Posterior vena cava (tissue), 2 donors: ENCODE results near the gene PCDHB3. TPM values are rescaled to one million over a fixed set of nuclear protein-coding genes. Genes with fewer than 3 reads are reported as not detected.
"Not testable (repeated sequence)": the region's sequence is repeated elsewhere in the genome, so short reads cannot be mapped to it uniquely, and the experiment has no call there.

Experiments used
- DNase-seq: peaks from one replicate; pipeline ENCODE4 v3.0.0-alpha.2; 2020; ENCODE audit warnings: low spot score
- intact Hi-C, 2 donors: fragments of 100-400 bp; cut with DNase I; formaldehyde crosslinking; loops; one replicate each; pipeline versions ENCODE4 v1.14.1 to v1.14.2; 2022 to 2023
- total RNA-seq, 2 donors: library from RNA; stranded (reverse); fragmentation: NEBNext Ultra II Directional; extraction: Animal tissue kit (Norgen Biotek cat#: 25700); gene quantifications; one replicate each; pipeline ENCODE4 v1.2.1, GENCODE V29; 2021
- donor health status: DM: yes; HTN: yes; CAD: no.
- donor health status: DM: yes; HTN: yes; CAD: no.

Gene PCDHB3
- total RNA-seq, 2 donors from 2014 or later: 1.2 to 1.3 TPM

DNA sequence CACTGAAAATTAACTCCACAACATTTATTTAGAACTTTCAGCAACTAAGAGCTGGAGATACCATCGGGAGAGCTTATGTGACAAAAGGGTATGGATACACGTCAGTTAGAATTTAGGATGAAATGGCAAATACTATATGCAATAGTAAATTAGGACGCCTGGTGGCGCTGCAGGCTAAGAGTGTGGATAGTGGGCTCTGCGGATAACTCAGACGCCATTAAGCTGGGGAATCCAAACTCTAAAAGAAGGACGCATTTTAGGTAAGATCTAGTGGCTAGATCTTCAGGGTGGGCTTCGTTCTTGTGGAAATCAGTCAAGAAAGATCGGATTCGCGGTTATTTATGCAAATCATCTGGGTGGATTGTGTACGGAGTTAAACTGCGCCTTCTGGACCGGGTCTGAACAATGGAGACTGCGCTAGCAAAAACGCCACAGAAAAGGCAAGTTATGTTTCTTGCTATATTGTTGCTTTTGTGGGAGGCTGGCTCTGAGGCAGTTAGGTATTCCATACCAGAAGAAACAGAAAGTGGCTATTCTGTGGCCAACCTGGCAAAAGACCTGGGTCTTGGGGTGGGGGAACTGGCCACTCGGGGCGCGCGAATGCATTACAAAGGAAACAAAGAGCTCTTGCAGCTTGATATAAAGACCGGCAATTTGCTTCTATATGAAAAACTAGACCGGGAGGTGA, 34.9 kb downstream of the PCDHB3 start, which contains the start of gene PCDHB5:
Gene PCDHB5, plus strand, starts transcription at position 177 of the 688 bp plus-strand sequence. Its CDS starts 229 bp downstream, at position 406.
- intact Hi-C loops: no loop called here
- DNase-seq: no peak

DNA sequence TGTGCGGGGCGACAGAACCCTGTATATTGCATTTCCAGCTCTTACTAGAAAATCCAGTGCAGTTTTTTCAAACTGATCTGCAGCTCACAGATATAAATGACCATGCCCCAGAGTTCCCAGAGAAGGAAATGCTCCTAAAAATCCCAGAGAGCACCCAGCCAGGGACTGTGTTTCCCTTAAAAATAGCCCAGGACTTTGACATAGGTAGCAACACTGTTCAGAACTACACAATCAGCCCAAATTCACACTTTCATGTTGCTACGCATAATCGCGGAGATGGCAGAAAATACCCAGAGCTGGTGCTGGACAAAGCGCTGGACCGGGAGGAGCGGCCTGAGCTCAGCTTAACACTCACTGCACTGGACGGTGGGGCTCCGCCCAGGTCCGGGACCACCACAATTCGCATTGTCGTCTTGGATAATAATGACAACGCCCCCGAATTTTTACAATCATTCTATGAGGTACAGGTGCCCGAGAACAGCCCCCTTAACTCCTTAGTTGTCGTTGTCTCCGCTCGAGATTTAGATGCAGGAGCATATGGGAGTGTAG, 35.5 kb downstream of the PCDHB3 start:
- intact Hi-C loops: no loop called here
- no peak for DNase-seq

DNA sequence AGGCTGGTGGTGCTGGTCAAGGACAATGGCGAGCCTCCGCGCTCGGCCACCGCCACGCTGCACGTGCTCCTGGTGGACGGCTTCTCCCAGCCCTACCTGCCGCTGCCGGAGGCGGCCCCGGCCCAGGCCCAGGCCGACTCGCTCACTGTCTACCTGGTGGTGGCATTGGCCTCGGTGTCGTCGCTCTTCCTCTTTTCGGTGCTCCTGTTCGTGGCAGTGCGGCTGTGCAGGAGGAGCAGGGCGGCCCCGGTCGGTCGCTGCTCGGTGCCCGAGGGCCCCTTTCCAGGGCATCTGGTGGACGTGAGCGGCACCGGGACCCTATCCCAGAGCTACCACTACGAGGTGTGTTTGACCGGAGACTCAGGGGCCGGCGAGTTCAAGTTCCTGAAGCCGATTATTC, 37.1 kb downstream of the PCDHB3 start:
- intact Hi-C loops, DNase-seq: not testable (repeated sequence)

DNA sequence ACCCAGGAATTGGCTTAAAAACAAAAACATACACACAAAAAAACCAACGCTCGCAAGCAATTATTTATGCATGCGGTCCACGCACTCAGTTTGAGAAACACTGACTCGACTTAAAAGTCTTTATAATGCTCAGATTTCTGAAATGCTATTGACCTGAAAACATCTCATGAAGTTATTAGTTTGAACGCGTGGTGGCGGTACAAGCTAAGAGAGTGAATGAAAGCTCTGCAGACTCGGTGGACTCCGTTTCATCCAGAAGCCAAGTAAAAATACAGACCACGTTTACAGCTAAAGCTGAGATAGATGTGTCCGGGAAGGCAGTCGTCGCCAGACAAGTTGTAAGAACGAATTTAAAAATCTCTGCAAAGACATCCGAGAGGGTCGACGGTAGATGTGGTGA, 49.5 kb downstream of the PCDHB3 start, which contains the start of gene PCDHB6:
Gene PCDHB6, plus strand, starts transcription at position 246 of the 400 bp plus-strand sequence. CDS start 201 bp downstream, outside the sequence.
- intact Hi-C loops: no loop called here

DNA sequence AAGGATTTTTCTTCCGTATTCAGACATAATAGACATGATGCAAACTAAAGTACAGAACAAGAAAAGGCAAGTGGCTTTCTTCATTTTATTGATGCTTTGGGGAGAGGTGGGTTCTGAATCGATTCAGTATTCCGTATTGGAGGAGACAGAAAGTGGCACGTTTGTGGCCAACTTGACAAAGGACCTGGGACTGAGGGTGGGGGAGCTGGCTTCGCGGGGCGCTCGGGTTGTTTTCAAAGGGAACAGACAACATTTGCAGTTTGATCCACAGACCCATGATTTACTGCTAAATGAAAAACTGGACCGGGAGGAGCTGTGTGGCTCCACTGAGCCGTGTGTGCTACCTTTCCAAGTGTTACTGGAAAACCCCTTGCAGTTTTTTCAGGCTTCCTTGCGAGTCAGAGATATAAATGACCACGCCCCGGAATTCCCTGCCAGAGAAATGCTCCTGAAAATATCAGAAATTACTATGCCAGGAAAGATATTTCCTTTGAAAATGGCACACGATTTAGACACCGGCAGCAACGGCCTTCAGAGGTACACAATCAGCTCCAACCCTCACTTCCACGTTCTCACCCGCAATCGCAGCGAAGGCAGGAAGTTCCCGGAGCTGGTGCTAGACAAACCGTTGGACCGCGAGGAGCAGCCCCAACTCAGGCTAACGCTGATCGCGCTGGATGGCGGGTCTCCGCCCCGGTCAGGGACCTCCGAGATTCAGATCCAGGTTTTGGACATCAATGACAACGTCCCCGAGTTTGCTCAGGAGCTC, 50.1 kb downstream of the PCDHB3 start:
- intact Hi-C loops: no loop called here
- DNase-seq: no peak

More for the DNA sequence above, 49.5 kb downstream of the PCDHB3 start, which contains the start of gene PCDHB6:
- DNase-seq: no peak

DNA sequence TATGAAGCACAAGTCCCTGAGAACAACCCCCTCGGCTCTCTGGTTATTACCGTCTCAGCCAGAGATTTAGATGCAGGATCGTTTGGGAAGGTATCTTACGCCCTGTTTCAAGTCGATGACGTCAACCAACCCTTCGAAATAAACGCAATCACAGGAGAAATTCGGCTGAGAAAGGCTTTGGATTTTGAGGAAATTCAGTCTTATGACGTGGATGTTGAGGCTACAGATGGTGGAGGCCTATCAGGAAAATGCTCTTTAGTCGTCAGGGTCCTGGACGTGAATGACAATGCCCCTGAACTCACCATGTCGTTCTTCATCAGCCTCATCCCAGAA, 50.7 kb downstream of the PCDHB3 start:
- no peak for DNase-seq
- intact Hi-C loops: no loop called here

DNA sequence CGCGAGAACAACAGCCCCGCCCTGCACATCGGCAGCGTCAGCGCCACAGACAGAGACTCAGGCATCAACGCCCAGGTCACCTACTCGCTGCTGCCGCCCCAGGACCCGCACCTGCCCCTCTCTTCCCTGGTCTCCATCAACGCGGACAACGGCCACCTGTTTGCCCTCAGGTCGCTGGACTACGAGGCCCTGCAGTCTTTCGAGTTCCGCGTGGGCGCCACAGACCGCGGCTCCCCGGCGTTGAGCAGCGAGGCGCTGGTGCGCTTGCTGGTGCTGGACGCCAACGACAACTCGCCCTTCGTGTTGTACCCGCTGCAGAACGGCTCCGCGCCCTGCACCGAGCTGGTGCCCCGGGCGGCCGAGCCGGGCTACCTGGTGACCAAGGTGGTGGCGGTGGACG, 51.4 kb downstream of the PCDHB3 start:
- DNase-seq, intact Hi-C loops: not testable (repeated sequence)

DNA sequence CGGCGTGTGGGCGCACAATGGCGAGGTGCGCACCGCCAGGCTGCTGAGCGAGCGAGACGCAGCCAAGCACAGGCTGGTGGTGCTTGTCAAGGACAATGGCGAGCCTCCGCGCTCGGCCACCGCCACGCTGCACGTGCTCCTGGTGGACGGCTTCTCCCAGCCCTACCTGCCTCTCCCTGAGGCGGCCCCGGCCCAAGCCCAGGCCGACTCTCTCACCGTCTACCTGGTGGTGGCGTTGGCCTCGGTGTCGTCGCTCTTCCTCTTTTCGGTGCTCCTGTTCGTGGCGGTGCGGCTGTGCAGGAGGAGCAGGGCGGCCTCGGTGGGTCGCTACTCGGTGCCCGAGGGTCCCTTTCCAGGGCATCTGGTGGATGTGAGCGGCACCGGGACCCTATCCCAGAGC, 51.8 kb downstream of the PCDHB3 start:
- intact Hi-C loops, DNase-seq: not testable (repeated sequence)

Other genes starting within 250 kb of the PCDHB3 start
- under 1 TPM; 0.52 to 0.60 TPM for gene PCDHA10, start 244.6 kb upstream of the PCDHB3 start, total RNA-seq
- gene PCDHA11, start 231.5 kb upstream of the PCDHB3 start, total RNA-seq: under 1 TPM; 0.14 TPM
- under 1 TPM in 1 of 2 donors, not detected in 1; 0.24 TPM for gene PCDHA12, start 225.2 kb upstream of the PCDHB3 start, total RNA-seq
- gene PCDHA13, start 218.3 kb upstream of the PCDHB3 start, total RNA-seq: under 1 TPM in 1 of 2 donors, not detected in 1; 0.05 TPM
- under 1 TPM; 0.14 to 0.24 TPM for gene PCDHAC1, start 174.2 kb upstream of the PCDHB3 start, total RNA-seq
- gene PCDHAC2, start 134.0 kb upstream of the PCDHB3 start, total RNA-seq: under 1 TPM; 0.32 to 0.33 TPM
- not detected for gene PCDHB1, start 49.1 kb upstream of the PCDHB3 start, total RNA-seq
- 1 to 10 TPM; 2.3 to 3.2 TPM for gene PCDHB2, start 5.9 kb upstream of the PCDHB3 start, total RNA-seq
- 1 to 10 TPM; 4.1 to 5.2 TPM for gene PCDHB4, start 21.3 kb downstream of the PCDHB3 start, total RNA-seq
- 1 to 10 TPM; 2.8 to 3.1 TPM for gene PCDHB5, start 34.7 kb downstream of the PCDHB3 start, total RNA-seq
- gene PCDHB6, start 49.6 kb downstream of the PCDHB3 start, total RNA-seq: 1 to 10 TPM in 1 of 2 donors, under 1 TPM in 1; 0.95 to 1.6 TPM
- 1 to 10 TPM; 2.6 to 5.5 TPM for gene PCDHB7, start 72.2 kb downstream of the PCDHB3 start, total RNA-seq
- gene PCDHB8, start 77.3 kb downstream of the PCDHB3 start, total RNA-seq: 1 to 10 TPM; 2.3 to 3.5 TPM
- 1 to 10 TPM; 3.0 to 5.0 TPM for gene PCDHB16, start 81.9 kb downstream of the PCDHB3 start, total RNA-seq
- gene PCDHB9, start 86.7 kb downstream of the PCDHB3 start, total RNA-seq: 1 to 10 TPM; 1.1 to 5.3 TPM
- gene PCDHB10, start 91.9 kb downstream of the PCDHB3 start, total RNA-seq: 1 to 10 TPM; 2.6 to 3.8 TPM
- 1 to 10 TPM; 3.6 to 4.0 TPM for gene PCDHB11, start 99.2 kb downstream of the PCDHB3 start, total RNA-seq
- 1 to 10 TPM; 3.6 to 4.1 TPM for gene PCDHB12, start 108.2 kb downstream of the PCDHB3 start, total RNA-seq
- 1 to 10 TPM; 3.9 to 6.4 TPM for gene PCDHB13, start 113.4 kb downstream of the PCDHB3 start, total RNA-seq
- gene PCDHB14, start 122.9 kb downstream of the PCDHB3 start, total RNA-seq: 1 to 10 TPM; 5.0 to 8.7 TPM
- 1 to 10 TPM; 3.8 to 4.4 TPM for gene PCDHB15, start 144.9 kb downstream of the PCDHB3 start, total RNA-seq
- gene SLC25A2, start 203.6 kb downstream of the PCDHB3 start, total RNA-seq: under 1 TPM; 0.46 to 1.00 TPM
- gene TAF7, start 220.3 kb downstream of the PCDHB3 start, total RNA-seq: 10 to 100 TPM; 57.9 to 63.1 TPM
- gene PCDHGA1, start 230.0 kb downstream of the PCDHB3 start, total RNA-seq: under 1 TPM; 0.81 to 0.93 TPM
- 1 to 10 TPM; 3.7 to 7.4 TPM for gene PCDHGA2, start 238.3 kb downstream of the PCDHB3 start, total RNA-seq
- 1 to 10 TPM; 2.0 to 3.0 TPM for gene PCDHGA3, start 243.4 kb downstream of the PCDHB3 start, total RNA-seq
- 1 to 10 TPM; 2.6 to 2.8 TPM for gene PCDHGB1, start 249.6 kb downstream of the PCDHB3 start, total RNA-seq